ENCODE measurements around the gene USP36.

Gene USP36

DNA sequence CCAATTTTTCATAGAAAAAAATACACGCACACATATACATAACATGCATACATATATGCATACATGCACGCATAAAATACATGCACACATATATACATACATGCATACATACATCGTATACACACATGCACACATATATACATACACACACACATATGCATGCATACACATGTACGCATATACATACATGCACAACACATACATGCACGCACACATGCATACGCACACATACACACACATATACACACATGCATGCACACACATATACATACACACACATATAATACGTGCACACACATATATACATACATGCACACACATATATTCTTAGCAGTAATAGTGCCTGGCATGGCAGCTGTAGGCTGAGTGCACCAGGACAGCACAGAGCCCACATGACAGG, 24.9 kb downstream of the USP36 start:
- no peak for DNase-seq (ENCODE audit: low spot score)

DNA sequence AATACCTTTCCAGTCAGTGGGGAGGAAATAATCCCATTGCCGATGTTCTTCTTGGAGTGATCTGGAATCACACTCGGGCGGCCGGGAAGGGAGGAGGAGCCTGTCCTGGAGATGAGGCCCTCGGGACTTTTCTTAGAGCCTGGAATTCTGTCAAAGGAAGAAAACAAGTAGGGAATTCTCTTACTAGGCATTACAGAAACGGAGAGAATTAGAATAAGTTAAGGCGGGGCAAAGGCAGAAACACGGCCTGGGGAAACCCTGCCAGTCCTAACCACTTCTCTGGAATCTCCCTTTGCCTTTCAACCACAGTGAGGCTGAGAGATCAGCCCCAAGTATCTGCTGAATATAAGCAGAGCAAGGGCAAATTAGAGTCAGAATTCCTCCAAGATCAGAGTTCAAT, 27.8 kb downstream of the USP36 start:
- DNase-seq (ENCODE audit: low spot score) = no peak

DNA sequence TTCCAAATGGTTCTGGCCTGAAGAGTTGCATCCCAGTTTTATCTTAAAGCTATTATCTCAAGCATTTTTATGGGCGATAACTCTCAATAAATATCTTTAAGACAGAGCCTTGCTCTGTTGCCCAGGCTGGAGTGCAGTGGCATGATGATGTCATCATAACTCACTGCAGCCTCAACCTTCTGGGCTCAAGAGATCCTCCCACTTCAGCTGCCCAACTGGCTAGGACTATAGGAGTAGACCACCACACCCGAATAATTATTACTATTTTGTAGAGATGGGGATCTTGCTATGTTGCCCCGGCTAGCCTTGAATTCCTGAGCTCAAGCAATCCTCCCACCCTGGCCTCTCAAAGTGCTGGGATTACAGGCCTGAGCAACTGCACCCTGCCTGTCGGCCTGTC, 32.5 kb downstream of the USP36 start:
- DNase-seq (ENCODE audit: low spot score) = no peak

DNA sequence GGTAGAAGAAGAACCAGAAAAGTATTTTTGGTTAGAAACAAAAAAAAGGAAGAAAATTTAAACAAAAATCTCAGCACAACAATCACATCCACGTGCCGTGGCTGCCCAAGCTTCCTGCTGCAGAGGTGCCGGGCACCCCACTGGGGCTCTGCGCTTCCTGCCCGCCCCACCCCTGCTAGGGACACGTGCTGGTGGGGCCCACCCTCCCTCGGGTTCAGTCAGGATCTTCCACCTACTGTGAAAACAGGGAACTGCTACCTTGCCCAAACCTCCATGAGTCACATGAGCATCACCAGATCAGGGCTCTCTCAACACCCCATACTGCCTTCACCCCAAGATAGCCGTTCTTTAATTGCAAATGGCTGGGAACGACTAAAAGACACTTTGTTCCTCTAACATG, 34.2 kb downstream of the USP36 start:
- no peak for DNase-seq (ENCODE audit: low spot score)

DNA sequence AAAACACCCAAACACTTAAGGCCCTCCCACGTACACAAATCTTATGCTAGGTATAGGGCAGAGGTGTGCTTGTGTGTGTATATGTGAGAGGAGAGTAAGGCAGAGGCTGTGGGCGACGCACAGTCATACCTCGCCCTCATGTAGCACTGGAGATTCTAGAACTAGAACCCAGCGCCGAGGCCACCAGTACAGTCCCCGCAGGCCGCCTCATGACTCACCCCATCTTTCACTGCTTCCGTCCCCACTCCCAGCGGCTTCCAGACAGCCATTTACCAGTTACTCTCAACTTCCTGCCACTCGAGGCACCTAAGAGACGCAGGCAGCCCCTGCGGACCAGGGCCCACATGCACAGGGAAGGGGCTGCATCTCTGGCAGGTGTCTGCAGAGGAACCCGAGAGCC, 35.3 kb downstream of the USP36 start:
- DNase-seq (ENCODE audit: low spot score) = peak; percentile 73

DNA sequence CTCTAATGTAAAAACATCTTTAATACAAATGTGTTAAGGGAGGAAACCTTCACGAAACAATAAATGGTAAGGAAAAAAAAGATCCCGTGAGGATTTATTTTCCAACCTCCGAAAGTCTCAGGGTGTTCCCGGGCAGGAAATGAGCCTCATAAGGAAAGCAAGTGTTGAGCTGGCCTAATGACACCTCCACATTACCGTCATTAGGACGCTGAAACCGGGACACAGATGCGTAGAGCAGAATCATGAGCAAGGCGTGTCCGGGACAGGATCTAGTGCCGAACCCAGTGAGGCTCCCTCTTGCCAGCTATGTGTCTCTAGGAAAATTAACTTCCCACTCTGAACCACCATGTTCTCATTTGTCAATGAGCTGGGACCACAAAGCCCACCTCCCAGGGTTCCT, 35.8 kb downstream of the USP36 start:
- DNase-seq (ENCODE audit: low spot score) = no peak

DNA sequence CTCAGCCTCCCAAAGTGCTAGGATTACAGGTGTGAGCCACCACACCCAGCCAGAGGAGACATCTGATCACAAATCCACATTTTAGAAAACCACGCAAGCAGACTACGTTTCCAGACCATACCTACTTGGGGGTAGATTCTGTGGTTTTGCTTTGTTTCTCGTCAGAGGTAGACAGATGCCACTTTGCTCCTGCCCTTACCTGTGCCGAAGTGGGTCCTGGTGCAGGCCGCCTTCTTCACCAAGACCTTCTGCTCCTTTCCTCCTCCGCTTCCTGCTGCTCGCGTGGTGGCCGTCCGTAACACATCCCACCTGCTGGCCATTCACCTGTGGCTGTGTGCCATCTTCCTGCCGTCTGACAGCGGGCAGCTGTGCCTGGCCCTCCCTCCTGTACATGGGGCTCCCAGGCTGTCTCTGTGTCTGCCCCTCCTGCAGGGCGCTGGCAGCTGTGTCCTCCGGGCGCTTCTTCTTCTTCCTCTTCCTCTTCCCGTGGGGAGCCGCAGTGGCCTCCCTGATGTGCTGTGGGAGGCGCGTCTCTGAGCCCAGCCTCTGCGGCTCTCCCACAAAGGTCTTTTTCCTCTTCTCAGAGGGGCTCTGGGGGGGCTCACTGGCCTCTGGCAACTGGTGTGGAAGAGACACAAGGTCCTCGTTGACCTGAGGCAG, 37.3 kb downstream of the USP36 start:
- DNase-seq (ENCODE audit: low spot score) = no peak

DNA sequence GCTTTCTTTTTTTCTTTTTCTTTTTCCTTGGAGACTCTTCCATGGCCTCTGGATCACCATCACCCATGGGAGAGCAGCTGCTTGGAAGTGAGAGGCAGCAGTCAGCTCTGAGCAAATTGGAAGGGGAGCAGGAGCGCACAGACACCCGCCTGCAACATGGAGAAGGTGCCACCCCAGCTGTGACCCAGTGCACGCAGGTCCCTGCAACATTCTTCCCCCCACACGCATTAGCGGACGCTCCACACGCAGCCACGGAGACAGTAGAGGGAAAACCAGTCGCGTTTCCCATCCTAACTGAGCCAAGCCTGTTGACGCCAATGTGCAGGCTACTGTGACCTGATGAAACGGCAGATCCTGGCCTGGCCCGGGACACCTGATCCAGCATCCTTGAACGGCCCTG, 38.2 kb downstream of the USP36 start:
- no peak for DNase-seq (ENCODE audit: low spot score)

DNA sequence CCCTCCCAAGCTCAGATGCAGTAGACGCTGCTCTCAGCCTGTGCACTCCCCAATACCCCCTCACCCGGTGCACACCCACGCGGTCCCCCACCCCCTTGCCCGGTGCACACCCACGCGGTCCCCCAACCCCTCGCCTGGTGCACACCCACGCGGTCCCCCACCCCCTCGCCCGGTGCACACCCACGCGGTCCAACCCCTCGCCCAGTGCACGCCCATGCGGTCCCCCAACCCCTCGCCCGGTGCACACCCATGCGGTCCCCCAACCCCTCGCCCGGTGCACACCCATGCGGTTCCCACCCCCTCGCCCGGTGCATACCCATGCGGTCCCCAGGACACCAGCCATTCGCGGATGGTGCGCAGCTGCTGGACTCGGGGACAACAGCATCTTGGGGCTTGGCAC, 38.6 kb downstream of the USP36 start:
- no peak for DNase-seq (ENCODE audit: low spot score)

DNA sequence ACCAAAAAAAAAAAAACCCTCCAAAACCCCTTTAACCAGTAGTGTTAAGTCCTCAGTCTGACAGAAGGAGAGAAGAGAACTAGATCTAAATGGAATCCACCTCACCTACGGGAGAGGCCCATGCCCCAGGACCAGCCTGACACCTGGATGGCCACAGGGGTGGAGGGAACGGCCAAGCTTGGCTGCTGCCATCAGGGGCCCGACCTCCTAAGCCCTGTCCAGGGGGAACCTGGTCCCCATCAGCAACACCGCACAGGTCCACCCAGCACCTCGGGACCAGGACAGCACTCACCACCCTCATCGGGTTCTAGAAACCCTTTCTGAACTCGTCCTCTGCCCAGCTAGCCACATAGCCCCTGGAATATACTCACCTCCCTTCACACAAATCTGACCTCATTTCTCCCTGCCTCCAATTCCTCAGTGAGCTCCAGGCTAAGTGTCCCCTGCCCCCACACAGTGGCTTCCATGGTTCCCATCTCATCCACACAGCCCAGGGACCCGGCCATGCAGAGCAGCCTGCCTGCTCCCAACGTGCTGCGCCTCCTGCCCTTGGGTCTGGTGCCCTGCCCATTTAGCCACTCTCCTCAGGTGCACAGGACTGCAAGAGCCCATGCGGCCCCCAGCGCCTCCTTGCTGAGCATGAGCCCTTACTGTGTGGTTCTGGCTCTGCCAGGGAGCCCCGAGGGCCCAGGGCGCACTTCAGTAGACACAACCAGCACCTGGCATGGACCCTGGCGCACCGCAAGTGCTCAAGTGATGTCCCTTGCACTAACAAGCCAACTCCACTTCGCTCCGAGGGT, 40.3 kb downstream of the USP36 start:
- no peak for DNase-seq (ENCODE audit: low spot score)

DNA sequence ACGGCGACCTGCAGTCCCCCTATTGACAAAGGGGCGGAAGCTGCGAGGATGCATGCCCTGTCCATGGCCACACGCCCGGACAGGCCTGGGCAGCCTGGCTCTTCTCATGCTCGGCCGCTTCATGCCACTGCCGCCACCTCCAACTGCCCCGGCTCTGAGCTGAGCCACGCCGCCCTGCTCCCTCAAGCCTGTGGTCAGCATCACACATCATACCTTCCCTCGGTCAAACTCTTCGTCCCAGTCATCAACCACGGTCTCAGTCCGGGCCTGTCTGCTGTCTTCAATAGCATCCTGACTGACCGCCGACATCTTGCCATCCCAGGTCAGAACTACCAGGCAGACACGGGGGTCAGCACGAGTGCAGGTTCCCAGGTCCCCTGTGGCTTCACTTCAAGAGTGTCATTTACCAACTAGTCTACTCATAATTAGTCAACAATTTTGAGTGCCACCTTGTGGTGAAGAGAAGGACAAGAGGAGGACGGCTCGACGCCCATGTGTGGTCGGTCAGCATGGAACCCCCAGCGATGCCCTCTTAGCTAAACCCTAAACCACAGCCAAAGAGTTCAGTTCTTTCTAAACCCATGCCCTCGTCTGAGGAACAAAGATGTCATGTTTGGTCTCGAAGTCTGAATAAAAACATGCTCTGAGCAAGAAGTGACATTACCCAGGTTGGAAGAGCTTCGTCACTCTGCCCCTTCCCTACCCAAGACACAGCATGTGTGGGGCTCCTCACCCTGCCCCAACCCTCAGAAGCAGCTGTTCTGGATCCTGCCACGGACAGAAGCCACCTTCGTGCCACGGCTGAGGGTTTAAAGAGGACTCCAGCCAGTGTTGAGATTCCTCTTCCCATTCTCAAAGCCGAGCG, 41.7 kb downstream of the USP36 start:
- peak; percentile 47 for DNase-seq (ENCODE audit: low spot score)

DNA sequence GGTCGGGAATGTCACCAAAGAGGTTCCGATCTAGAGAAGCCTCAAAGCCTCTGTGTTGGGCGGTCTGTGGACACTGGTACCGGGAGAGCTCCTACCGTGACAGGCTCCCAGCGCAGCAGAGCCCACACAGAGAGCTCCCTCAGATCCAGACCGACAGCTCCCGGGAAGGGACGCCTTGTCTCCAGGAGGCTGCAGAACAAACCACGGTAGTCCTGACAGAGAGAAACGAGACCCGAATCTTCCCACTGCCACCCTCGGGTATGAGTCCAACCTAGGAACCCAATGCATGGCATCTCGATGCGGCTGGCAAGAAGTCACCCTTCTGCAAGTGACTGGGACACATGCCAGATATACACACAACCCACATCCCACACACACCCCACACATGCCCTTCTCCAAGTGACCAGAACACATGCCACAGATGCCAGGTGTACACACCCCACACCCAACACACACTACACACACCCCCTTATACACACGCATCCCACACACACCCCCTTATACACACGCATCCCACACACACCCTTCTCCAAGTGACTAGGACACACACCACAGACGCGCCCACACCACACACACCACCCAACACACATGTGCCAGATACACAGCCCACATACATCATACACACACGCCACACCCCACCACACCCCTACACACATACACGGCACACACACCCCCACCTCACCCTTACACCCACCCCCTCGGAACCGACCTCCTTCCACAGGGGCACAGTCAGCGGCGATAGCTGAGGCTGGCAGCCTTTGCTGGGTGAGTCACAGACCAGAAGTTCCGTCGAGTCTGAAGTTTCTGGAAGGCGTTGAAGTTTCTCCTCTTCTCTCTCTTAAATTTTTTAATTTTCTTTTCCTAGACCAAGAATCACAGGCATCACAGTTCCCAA, 42.7 kb downstream of the USP36 start:
- DNase-seq (ENCODE audit: low spot score) = no peak

DNA sequence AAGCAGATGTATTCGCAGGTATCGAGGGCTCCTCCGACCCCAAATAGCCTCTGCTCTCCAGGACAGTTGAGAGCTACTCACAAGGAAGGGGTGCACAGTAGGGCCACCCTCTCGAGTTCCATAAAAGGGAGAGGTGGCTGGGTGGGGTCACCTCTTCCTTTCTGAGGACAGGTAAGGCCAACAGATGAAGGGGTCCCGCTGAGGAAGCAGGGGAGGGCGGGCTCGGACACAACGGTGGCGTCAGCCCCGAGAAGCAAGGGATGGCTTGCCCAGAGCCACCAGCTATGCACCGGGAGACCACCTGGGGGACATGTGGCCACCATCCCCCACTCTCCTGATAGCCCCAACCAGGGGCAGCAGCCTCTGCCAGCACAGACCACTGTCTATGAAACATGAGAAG, 43.4 kb downstream of the USP36 start:
- DNase-seq (ENCODE audit: low spot score) = no peak

DNA sequence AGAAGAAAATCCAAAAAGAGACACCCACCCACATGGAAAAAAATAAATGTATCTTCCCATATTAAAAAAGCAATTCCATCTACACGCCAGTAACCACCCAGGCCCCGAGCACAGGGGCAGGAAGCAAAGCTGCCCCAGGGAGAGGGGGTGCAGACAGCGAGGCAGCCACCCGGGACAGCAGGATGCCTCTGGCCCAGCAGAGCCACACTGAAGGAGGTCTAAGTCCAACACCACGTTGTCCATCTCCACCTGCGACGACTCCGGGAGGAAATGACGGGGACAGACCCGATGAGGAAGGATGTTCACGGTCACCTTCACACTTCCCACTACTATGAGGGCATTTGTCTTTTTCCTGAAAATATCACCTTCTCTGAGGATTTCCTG, 44.1 kb downstream of the USP36 start:
- no peak for DNase-seq (ENCODE audit: low spot score)

DNA sequence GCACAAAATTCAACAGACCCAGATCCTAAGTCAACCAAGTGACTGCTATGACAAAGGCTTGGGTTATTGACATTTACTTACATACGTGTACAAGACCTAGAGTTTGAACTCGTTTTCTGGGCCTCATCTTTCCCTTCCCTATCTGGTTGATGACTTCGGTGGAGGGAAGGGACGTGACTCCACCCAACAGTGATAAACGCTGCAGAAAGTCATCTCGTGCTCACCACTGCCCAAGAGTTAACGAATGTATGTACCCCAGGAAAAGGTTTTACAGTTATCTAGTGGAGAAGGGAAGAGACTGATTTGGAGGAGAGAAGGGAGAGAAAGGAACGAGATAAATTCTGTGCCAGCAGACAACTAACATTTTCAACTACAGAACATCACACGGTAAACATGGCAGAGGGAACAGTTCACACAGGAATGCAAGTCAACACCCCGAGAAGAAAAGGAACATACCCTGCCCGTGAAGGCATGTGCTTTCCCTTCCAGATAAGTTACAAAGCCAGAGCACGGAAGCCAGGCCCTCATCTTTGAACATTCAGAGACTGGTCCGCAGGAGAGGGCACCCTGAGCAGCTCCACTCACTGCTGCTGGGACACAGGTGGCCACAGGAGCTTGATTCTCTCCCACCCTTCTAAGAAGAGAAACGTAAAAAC, 44.6 kb downstream of the USP36 start:
- no peak for DNase-seq (ENCODE audit: low spot score)

DNA sequence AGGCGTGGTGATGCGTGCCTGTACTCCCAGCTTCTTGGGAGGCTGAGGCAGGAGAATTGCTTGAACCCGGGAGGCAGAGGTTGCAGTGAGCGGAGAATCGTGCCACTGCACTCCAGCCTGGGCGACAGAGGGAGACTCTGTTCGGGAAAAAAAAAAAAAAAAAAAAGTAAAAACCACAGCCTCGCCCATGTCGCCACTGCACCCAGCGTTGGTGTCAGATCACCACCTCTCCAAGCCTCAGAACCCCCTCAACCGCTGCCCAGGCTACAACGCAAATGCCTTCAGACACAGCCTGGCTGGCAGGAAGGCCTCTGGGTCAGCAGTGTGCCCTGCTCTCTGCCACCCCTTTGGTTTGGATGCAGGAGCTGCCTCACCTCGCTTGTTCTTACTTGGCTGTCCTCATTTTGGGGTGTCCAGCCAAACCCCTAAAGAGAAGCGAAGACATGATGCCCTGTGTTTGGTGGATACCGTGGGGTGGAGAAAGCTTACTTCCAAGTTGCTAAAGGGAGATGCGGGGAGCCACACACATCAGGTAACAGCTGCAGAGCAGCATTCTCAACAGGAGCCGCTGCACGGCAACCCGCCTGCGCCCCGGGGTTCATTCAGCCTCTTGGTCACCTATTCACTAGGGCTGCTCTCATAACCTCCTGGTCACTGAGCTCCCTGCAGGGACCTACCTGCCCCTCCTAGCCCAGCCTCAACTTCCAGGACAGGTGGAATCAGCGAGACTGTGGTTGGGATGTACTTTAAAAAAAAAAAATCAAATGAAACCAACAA, 45.6 kb downstream of the USP36 start:
- DNase-seq (ENCODE audit: low spot score) = no peak

DNA sequence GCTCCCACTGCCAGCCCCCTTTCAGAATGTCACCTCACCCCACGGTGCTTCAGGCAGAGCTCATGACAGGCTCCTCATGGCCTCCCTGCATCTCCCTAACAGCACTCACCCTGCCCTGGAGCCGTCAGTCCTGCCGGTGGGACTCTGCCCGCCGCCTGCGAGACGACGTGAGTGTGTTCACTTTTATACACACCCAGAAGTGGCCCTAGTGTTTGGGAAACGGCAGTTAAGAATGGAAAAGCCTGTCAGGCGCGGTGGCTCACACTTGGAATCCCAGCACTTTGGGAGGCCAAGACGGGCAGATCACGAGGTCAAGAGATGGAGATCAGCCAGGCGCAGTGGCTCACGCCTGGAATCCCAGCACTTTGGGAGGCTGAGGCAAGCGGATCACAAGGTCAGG, 46.2 kb downstream of the USP36 start:
- no peak for DNase-seq (ENCODE audit: low spot score)

DNA sequence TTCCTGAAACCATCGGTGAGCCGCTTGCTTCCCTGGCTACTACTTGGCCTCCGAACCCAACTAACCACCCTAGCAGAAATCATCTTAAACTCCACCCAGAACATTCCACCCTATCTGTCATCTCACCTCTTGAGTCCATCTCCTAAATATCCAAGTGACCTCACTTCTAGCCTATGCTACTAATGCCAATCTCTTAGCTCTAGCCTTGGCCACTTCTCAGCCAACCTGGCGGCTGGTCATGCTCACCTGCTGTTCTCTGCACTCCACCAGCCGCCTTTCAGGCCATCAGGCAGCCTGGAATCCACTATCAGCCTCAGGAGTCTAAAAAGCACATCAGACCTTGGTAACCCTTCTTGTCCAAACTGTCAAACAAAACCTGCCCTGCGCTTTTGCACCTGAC, 46.6 kb downstream of the USP36 start:
- no peak for DNase-seq (ENCODE audit: low spot score)

DNA sequence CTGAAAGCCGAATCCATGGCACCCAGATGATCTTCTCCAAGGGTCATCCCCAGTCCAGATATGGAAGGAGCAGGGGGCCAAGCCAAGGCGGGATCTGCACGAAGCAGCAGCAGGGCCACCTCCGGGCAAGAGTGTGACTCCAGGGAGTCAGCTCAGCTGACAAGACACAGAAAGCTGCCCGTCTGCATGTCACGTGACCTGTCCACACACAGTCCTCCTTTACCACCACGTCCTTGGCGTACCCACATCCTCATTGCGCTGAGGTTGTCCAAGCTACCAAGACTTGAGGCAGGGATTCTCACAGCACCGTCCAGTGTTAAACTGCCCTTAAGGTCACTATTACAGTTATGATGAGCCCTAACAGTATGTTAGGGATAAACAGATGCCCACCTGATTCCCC, 47.2 kb downstream of the USP36 start:
- DNase-seq (ENCODE audit: low spot score) = no peak

DNA sequence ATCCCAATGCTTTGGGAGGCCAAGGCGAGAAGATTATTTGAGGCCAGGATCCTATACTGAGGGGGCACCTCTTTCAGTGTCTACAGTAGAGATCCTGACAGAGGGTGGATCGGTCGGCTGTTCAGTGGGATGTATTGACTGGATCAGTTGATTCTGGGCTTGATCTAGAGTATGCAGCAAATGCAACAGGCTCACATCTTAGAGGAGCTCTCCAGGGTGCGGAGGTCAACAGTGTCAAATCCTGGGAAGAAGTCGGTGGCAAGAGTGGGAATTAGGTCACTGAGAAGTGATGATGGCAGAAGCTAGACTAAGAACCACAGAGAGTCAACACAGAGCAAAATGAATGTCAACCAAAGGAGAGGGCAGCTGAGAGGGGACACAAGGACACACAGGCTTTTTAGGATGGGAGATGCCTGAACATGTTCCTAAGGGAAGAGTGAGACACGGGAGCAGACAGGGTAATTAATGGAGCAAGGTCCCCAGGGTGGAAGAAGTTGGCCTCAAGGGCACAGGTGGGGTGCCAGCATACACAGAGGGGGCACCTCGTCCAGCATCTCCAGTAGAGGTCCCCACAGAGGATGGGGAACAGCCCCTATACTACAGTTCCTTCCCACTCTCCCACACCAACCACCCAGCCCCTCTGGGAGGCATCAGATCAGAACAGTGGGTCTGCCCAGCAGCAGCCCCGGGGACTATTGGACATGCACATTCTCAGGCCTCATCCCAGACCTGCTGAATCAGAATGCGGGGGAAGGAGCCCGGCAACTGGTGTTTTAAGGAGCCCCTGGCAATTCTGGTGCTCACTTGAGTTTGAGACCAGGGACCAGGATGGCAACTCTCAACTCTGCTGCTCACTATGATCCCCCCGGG, 48.5 kb downstream of the USP36 start:
- DNase-seq (ENCODE audit: low spot score) = no peak

Measured in CD4-positive, alpha-beta T cell treated with Interleukin-6 at 100 ng/mL for 8 hours (primary cell).